HepG2 (cell line): ENCODE measurements around the gene PPM1M. TPM values are rescaled to one million over a fixed set of nuclear protein-coding genes. Genes with fewer than 3 reads are reported as not detected.
A peak's percentile ranks its signal among the peaks of the same experiment; 100 is the strongest.

ENCODE experiments used
- ATAC-seq: fragments of 200-7000 bp; cut with Tn5 transposase; 3 replicates; pipeline ENCODE4 v1.9.1; 2020; ENCODE audit warnings: mild to moderate bottlenecking, moderate library complexity
- BruUV-seq: library from RNA; stranded (reverse); fragments of 400-500 nt; replicated peaks from 2 replicates; lab custom pipeline; 2021; lab: Mats Ljungman, UMichigan
- CTCF ChIA-PET: fragments of 300-600 bp; formaldehyde crosslinking; extraction: SDS; loops from one replicate; lab custom pipeline; 2021; ENCODE audit warnings: low total read pairs, inconsistent platforms, low intra/inter-chr PET ratio; lab: Yijun Ruan, JAX
- POLR2A ChIA-PET: fragments of 350-600 bp; sonication (Branson Sonifier 250); formaldehyde crosslinking; loops from one replicate; lab custom pipeline; 2020; ENCODE audit warnings: antibody characterized with exemption, inconsistent platforms; lab: Yijun Ruan, JAX
- DNase-seq: peaks from one replicate; pipeline ENCODE4 v3.0.0-alpha.2; 2015; ENCODE audit warnings: low spot score
- FAIRE-seq: peaks from 3 replicates; lab custom pipeline; 2011; peaks lifted over from hg19 to GRCh38; lab: Jason Lieb, UNC
- H2AFZ ChIP-seq: one replicate; pipeline ENCODE4 v1.6.1; 2011; ENCODE audit warnings: low read length, inconsistent platforms
- H3K27ac ChIP-seq: fragments of 300-600 bp; 3 replicates; pipeline ENCODE4 v1.8.0; 2011; ENCODE audit warnings: mixed run types, mild to moderate bottlenecking, mixed read lengths, low read length, inconsistent platforms; ENCODE audit not compliant: insufficient read depth; ENCODE audit errors: extremely low read length
- H3K27me3 ChIP-seq, 2 experiments: fragments of 200-600 bp in 1 of 2; 2 replicates in 1 of 2; 3 replicates in 1 of 2; pipeline versions ENCODE4 v1.6.0 to v1.8.0; 2011; ENCODE audit warnings: low read length in 2 of 2, mild to moderate bottlenecking in 2 of 2, moderate library complexity in 2 of 2, inconsistent platforms in 1 of 2; ENCODE audit not compliant: insufficient read depth in 2 of 2, control insufficient read depth in 1 of 2
- H3K36me3 ChIP-seq, 2 experiments: fragments of 200-600 bp in 1 of 2; replicated peaks in 1 of 2; 2 replicates in 1 of 2; 3 replicates in 1 of 2; pipeline versions ENCODE4 v1.5.1 to v1.8.0; 2011; ENCODE audit warnings: low read length in 2 of 2, inconsistent platforms in 1 of 2; ENCODE audit not compliant: insufficient read depth in 2 of 2, control insufficient read depth in 1 of 2
- H3K4me1 ChIP-seq: 2 replicates; pipeline ENCODE4 v1.5.1; 2012; ENCODE audit warnings: low read length, inconsistent platforms; ENCODE audit not compliant: insufficient read depth
- H3K4me2 ChIP-seq: 2 replicates; pipeline ENCODE4 v1.6.0; 2011; ENCODE audit warnings: low read depth, low read length, inconsistent platforms
- H3K4me3 ChIP-seq, 3 experiments: fragments of 200-600 bp in 1 of 3; sonication (generic), shearing (Covaris generic) in 1 of 3; replicated peaks in 1 of 3; 2 replicates each; pipeline ENCODE4 v1.5.1; 2011 to 2016; ENCODE audit warnings: low read length in 3 of 3, inconsistent platforms in 2 of 3, low read depth in 2 of 3, mild to moderate bottlenecking in 2 of 3, control low read depth in 1 of 3, mixed read lengths in 1 of 3; ENCODE audit not compliant: insufficient read depth in 1 of 3
- H3K79me2 ChIP-seq: one replicate; pipeline ENCODE4 v1.6.1; 2011; ENCODE audit warnings: low read length, inconsistent platforms; ENCODE audit not compliant: insufficient read depth
- H3K9ac ChIP-seq: 2 replicates; pipeline ENCODE4 v1.6.0; 2011; ENCODE audit warnings: mild to moderate bottlenecking, low read depth, low read length, inconsistent platforms; ENCODE audit not compliant: insufficient read depth
- H3K9me3 ChIP-seq: 2 replicates; pipeline ENCODE4 v1.5.1; 2012; ENCODE audit warnings: mild to moderate bottlenecking, low read length
- H4K20me1 ChIP-seq: 2 replicates; pipeline ENCODE4 v1.6.0; 2011; ENCODE audit warnings: inconsistent platforms, mild to moderate bottlenecking, low read length, moderate library complexity; ENCODE audit not compliant: insufficient read depth
- CEBPB ChIP-seq: IDR thresholded peaks from 2 replicates; pipeline ENCODE4 v1.6.1; 2011; ENCODE audit warnings: low read depth, low read length, improper control_type of control experiment, borderline replicate concordance
- CENPT ChIP-seq: sonication (generic); formaldehyde crosslinking; IDR thresholded peaks from 2 replicates; pipeline ENCODE4 v1.8.0; 2022; ENCODE audit warnings: low read depth, mild to moderate bottlenecking, moderate library complexity, missing genetic modification reagents
- GLMP ChIP-seq: sonication (generic); formaldehyde crosslinking; IDR thresholded peaks from 2 replicates; pipeline ENCODE4 v1.9.0; 2021; ENCODE audit warnings: missing genetic modification reagents, mild to moderate bottlenecking, borderline replicate concordance
- HMG20B ChIP-seq: conservative IDR thresholded peaks from 2 replicates; pipeline ENCODE4 v1.6.1; 2016; ENCODE audit warnings: missing genetic modification reagents, missing compliant biosample characterization
- KDM3A ChIP-seq: IDR thresholded peaks from 2 replicates; pipeline ENCODE4 v1.6.1; 2018; ENCODE audit warnings: low read depth, missing compliant biosample characterization
- STAT5B ChIP-seq: sonication (generic); formaldehyde crosslinking; IDR thresholded peaks from 2 replicates; pipeline ENCODE4 v1.4.0; 2020; ENCODE audit warnings: missing genetic modification reagents
- ZNF280D ChIP-seq: sonication (generic); formaldehyde crosslinking; IDR thresholded peaks from 2 replicates; pipeline ENCODE4 v1.5.1; 2020; ENCODE audit warnings: mild to moderate bottlenecking, missing genetic modification reagents
- WGBS: methylation state at CpG from one replicate; pipeline ENCODE4 v1.1.6; 2017; ENCODE audit warnings: low lambda C conversion rate; 5-methylcytosine and 5-hydroxymethylcytosine counted together
- in situ Hi-C: cut with HindIII; loops from 2 replicates; pipeline ENCODE4 v1.10.0; 2017; ENCODE audit warnings: low pct_unique_long_range_greater_than_20kb; ENCODE audit not compliant: extremely low pct_ligation_motif_present
- intact Hi-C: fragments of 100-400 bp; cut with micrococcal nuclease; formaldehyde crosslinking; loops from one replicate; pipeline ENCODE4 v1.10.0; 2022; ENCODE audit not compliant: unreplicated experiment
- polyA plus RNA-seq, 8 experiments: library from polyadenylated mRNA; depleted of rRNA in 3 of 8; stranded (reverse) in 7 of 8; unstranded in 1 of 8; fragments of >200 nt; fragmentation: Illumina TruSeq in 4 of 8; extraction: Trizol in 4 of 8; gene quantifications; 2 replicates each; pipeline versions ENCODE4 v1.2.1 to v1.2.3, GENCODE V29; 2011 to 2016; ENCODE audit warnings: low read depth in 4 of 8, missing spikeins in 1 of 8, mixed read lengths in 1 of 8; ENCODE audit not compliant: insufficient read depth in 1 of 8
- total RNA-seq, 5 experiments: library from RNA; depleted of rRNA; stranded (reverse); fragments of >200 nt; fragmentation: Illumina TruSeq; extraction: Trizol; gene quantifications; 2 replicates each; pipeline ENCODE4 v1.2.3, GENCODE V29; 2016; ENCODE audit warnings: low read depth in 1 of 5

PPM1M gene
- total and polyA plus RNA-seq, 2 of the 13 experiments (the other 11 are each of a cell fraction or from before 2014, with no cell fraction given) = 2.5 to 5.9 TPM

- 90% methylated on average over 7 of the region's 7 CpGs for WGBS
- H3K27ac ChIP-seq = no peak overlapping the region
- no peak overlapping the region for H3K4me3 ChIP-seq
- POLR2A ChIA-PET = interaction anchor here (1.0 to 2.9 kb wide), 3 partner anchors 9 to 31 kb away, joined by 3 to 13 read pairs (median 10); partner anchors contain the start of genes TWF2 and WDR82
- no peak overlapping the region for H3K9ac ChIP-seq
- H4K20me1 ChIP-seq = no peaks in the 10 kb centered on the region
- peaks cover 38% of the 10 kb centered on the region for H3K4me1 ChIP-seq
- no TSS peak for BruUV-seq
- no peaks in the 10 kb centered on the region for H3K9me3 ChIP-seq
- no peak overlapping the region for H3K4me2 ChIP-seq
- no peaks in the 10 kb centered on the region for H3K27me3 ChIP-seq
- no peaks in the 10 kb centered on the region for H3K79me2 ChIP-seq
- CTCF ChIA-PET = no interaction called here
- in situ Hi-C loops (no loop called here), intact Hi-C loops (no loop called here)
- TF ChIP-seq GLMP = no peak
- no peak for TF ChIP-seq ZNF280D (CRISPR knock-in tag)
- no peak for TF ChIP-seq KDM3A
- TF ChIP-seq CEBPB = no peak
- no peak for TF ChIP-seq STAT5B (CRISPR knock-in tag)
- TF ChIP-seq CENPT (CRISPR knock-in tag) = no peak
- TF ChIP-seq HMG20B (CRISPR knock-in tag) = no peak
- DNase-seq (no peak), ATAC-seq (peak; percentile 6), FAIRE-seq (no peak)
- H3K36me3 ChIP-seq = no peaks in the 10 kb centered on the region; a peak in 1 of 5 replicates
- no peak overlapping the region for H2AFZ ChIP-seq
Observed at GRCh38 chr3:52247409-52248164, 2.0 kb downstream of the PPM1M start.
